Adipocyte (in vitro differentiated cells): Measurements from ENCODE around the gene RACK1.
A peak's percentile ranks its signal among the peaks of the same experiment; 100 is the strongest.

Experiments used
- DNase-seq: peaks from one replicate; pipeline ENCODE4 v3.0.0-alpha.2; 2015; ENCODE audit warnings: low read depth
- H3K27me3 ChIP-seq: replicated peaks from 2 replicates; pipeline ENCODE4 v1.7.0; 2013; ENCODE audit warnings: mild to moderate bottlenecking, low read length, moderate library complexity; ENCODE audit not compliant: control insufficient read depth, insufficient read depth
- H3K36me3 ChIP-seq: 2 replicates; pipeline ENCODE4 v1.7.0; 2013; ENCODE audit warnings: low read length, mild to moderate bottlenecking, moderate library complexity; ENCODE audit not compliant: control insufficient read depth, insufficient read depth, severe bottlenecking
- H3K4me1 ChIP-seq: 2 replicates; pipeline ENCODE4 v1.7.0; 2013; ENCODE audit warnings: mild to moderate bottlenecking, low read length, moderate library complexity; ENCODE audit not compliant: control insufficient read depth, insufficient read depth
- H3K4me3 ChIP-seq: 2 replicates; pipeline ENCODE4 v1.7.0; 2013; ENCODE audit warnings: mild to moderate bottlenecking, low read length, moderate library complexity
- H3K9ac ChIP-seq: 2 replicates; pipeline ENCODE4 v1.7.0; 2013; ENCODE audit warnings: mild to moderate bottlenecking, low read length, moderate library complexity
- H3K9me3 ChIP-seq: 2 replicates; pipeline ENCODE4 v1.7.0; 2013; ENCODE audit warnings: mild to moderate bottlenecking, low read length, moderate library complexity; ENCODE audit not compliant: control insufficient read depth

Gene RACK1

GRCh38 chr5:181198905-181199519 is 44.7 kb downstream of the RACK1 start:
- H3K4me1 ChIP-seq: peaks cover 10% of the 10 kb centered on the region
- no peaks in the 10 kb centered on the region for H3K27me3 ChIP-seq
- H3K36me3 ChIP-seq: no peaks in the 10 kb centered on the region
- H3K9ac ChIP-seq: no peak overlapping the region
- no peaks in the 10 kb centered on the region for H3K9me3 ChIP-seq
- H3K4me3 ChIP-seq: no peak overlapping the region
- no peak for DNase-seq

- H3K27me3 ChIP-seq: no peaks in the 10 kb centered on the region
Observed at GRCh38 chr5:181198106-181198685, 45.5 kb downstream of the RACK1 start.

GRCh38 chr5:181197326-181197951 is 46.3 kb downstream of the RACK1 start:
- H3K9me3 ChIP-seq: no peaks in the 10 kb centered on the region
- H3K4me1 ChIP-seq: peaks cover 2% of the 10 kb centered on the region
- H3K9ac ChIP-seq: no peak overlapping the region
- no peaks in the 10 kb centered on the region for H3K27me3 ChIP-seq
- H3K4me3 ChIP-seq: no peak overlapping the region
- DNase-seq: no peak
- no peaks in the 10 kb centered on the region for H3K36me3 ChIP-seq

More at GRCh38 chr5:181198106-181198685, 45.5 kb downstream of the RACK1 start:
- Histone ChIP-seq H3K9me3 (no peaks in the 10 kb centered on the region), H3K36me3 (no peaks in the 10 kb centered on the region), H3K4me3 (no peak overlapping the region), H3K9ac (no peak overlapping the region), H3K4me1 (peaks cover 3% of the 10 kb centered on the region)
- DNase-seq: no peak

GRCh38 chr5:181195249-181195761 is 48.4 kb downstream of the RACK1 start:
- peaks cover 12% of the 10 kb centered on the region for H3K4me1 ChIP-seq
- no peak overlapping the region for H3K4me3 ChIP-seq
- H3K36me3 ChIP-seq: no peaks in the 10 kb centered on the region
- no peak overlapping the region for H3K9ac ChIP-seq
- H3K27me3 ChIP-seq: no peaks in the 10 kb centered on the region
- no peak for DNase-seq
- no peaks in the 10 kb centered on the region for H3K9me3 ChIP-seq

GRCh38 chr5:181194489-181195248 is 49.0 kb downstream of the RACK1 start:
- DNase-seq: no peak
- Histone ChIP-seq H3K9ac (no peak overlapping the region), H3K4me1 (peaks cover 18% of the 10 kb centered on the region), H3K4me3 (no peak overlapping the region), H3K27me3 (no peaks in the 10 kb centered on the region), H3K9me3 (no peaks in the 10 kb centered on the region), H3K36me3 (no peaks in the 10 kb centered on the region)

GRCh38 chr5:181193656-181194055 is 50.0 kb downstream of the RACK1 start:
- DNase-seq: no peak
- Histone ChIP-seq H3K4me1 (peaks cover 18% of the 10 kb centered on the region), H3K9ac (no peak overlapping the region), H3K27me3 (no peaks in the 10 kb centered on the region), H3K36me3 (no peaks in the 10 kb centered on the region), H3K9me3 (no peaks in the 10 kb centered on the region), H3K4me3 (no peak overlapping the region)

GRCh38 chr5:181192337-181193046 is 51.2 kb downstream of the RACK1 start:
- no peaks in the 10 kb centered on the region for H3K9me3 ChIP-seq
- DNase-seq: peak; percentile 37

GRCh38 chr5:181191526-181192336 is 52.0 kb downstream of the RACK1 start:
- Histone ChIP-seq H3K9me3 (no peaks in the 10 kb centered on the region), H3K4me3 (peak overlapping the region; percentile 98), H3K27me3 (no peaks in the 10 kb centered on the region), H3K36me3 (no peaks in the 10 kb centered on the region), H3K4me1 (peaks cover 21% of the 10 kb centered on the region), H3K9ac (peak overlapping the region; percentile 91)
- peak; percentile 98 for DNase-seq

More at GRCh38 chr5:181192337-181193046, 51.2 kb downstream of the RACK1 start:
- H3K27me3 ChIP-seq: no peaks in the 10 kb centered on the region
- H3K4me1 ChIP-seq: peaks cover 18% of the 10 kb centered on the region
- H3K4me3 ChIP-seq: peak overlapping the region; percentile 98
- H3K36me3 ChIP-seq: no peaks in the 10 kb centered on the region
- H3K9ac ChIP-seq: peak overlapping the region; percentile 91

GRCh38 chr5:181190711-181191525 is 52.8 kb downstream of the RACK1 start:
- H3K4me1 ChIP-seq: peaks cover 21% of the 10 kb centered on the region
- peak overlapping the region; percentile 98 for H3K4me3 ChIP-seq
- peak overlapping the region; percentile 88 for H3K9ac ChIP-seq
- peak; percentile 78 for DNase-seq
- no peaks in the 10 kb centered on the region for H3K27me3 ChIP-seq
- H3K9me3 ChIP-seq: no peaks in the 10 kb centered on the region
- no peaks in the 10 kb centered on the region for H3K36me3 ChIP-seq
